SJCRH30 (cell line): ENCODE data around the gene RPP25L. TPM values are rescaled to one million over a fixed set of nuclear protein-coding genes. Genes with fewer than 3 reads are reported as not detected.
"Not testable (repeated sequence)": the region's sequence is repeated elsewhere in the genome, so short reads cannot be mapped to it uniquely, and the experiment has no call there.

Experiments used
- DNase-seq, 2 experiments: peaks; one replicate each; pipeline ENCODE4 v3.0.0-alpha.2; 2015 to 2020
- H3K27ac ChIP-seq: fragments of 250-450 bp; sonication (Bioruptor Pico); 2 replicates; pipeline ENCODE4 v1.5.1; 2020; ENCODE audit warnings: mild to moderate bottlenecking, moderate library complexity
- H3K27me3 ChIP-seq: fragments of 250-450 bp; sonication (Bioruptor Pico); 2 replicates; pipeline ENCODE4 v1.5.1; 2020; ENCODE audit warnings: mild to moderate bottlenecking, moderate library complexity
- H3K36me3 ChIP-seq: fragments of 250-450 bp; sonication (Bioruptor Pico); 2 replicates; pipeline ENCODE4 v1.5.1; 2020; ENCODE audit warnings: mild to moderate bottlenecking, moderate library complexity
- H3K4me1 ChIP-seq: fragments of 250-450 bp; sonication (Bioruptor Pico); 2 replicates; pipeline ENCODE4 v1.5.1; 2020; ENCODE audit warnings: mild to moderate bottlenecking, moderate library complexity
- H3K4me3 ChIP-seq: fragments of 250-450 bp; sonication (Bioruptor Pico); 2 replicates; pipeline ENCODE4 v1.5.1; 2020; ENCODE audit warnings: mild to moderate bottlenecking, moderate library complexity
- H3K9me3 ChIP-seq: fragments of 250-450 bp; sonication (Bioruptor Pico); replicated peaks from 2 replicates; pipeline ENCODE4 v1.5.1; 2020; ENCODE audit warnings: mild to moderate bottlenecking, moderate library complexity
- total RNA-seq: library from RNA; depleted of rRNA; stranded (reverse); fragments of >200 nt; shearing (Covaris generic); gene quantifications from 2 replicates; pipeline ENCODE4 v1.2.3, GENCODE V29; 2014

RPP25L gene
- total RNA-seq, 1 experiment from 2014 or later = 13.0 TPM

- Histone ChIP-seq H3K27ac (no peak overlapping the region), H3K36me3 (no peaks in the 10 kb centered on the region; the same call in 1 of the 2 replicates), H3K4me3 (no peak overlapping the region; the same call in 1 of the 2 replicates), H3K27me3 (no peaks in the 10 kb centered on the region), H3K9me3 (no peaks in the 10 kb centered on the region), H3K4me1 (peaks cover 4% of the 10 kb centered on the region)
- DNase-seq = no peak
These were observed 35.8 kb upstream of the RPP25L start for GRCh38 chr9:34647651-34648050.

DNA sequence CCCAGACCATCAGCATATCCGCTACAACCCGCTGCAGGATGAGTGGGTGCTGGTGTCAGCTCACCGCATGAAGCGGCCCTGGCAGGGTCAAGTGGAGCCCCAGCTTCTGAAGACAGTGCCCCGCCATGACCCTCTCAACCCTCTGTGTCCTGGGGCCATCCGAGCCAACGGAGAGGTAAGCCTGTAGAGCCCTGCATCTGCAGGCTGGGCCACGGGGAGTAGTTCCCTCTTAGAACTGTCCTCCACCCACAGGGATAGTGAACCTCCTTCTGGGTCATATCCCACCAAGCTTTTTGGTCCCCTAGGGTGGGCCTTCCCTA lies 35.1 kb upstream of the RPP25L start:
- Histone ChIP-seq H3K36me3 (no peaks in the 10 kb centered on the region; the same call in 1 of the 2 replicates), H3K27ac (peak overlapping the region; percentile 53), H3K27me3 (no peaks in the 10 kb centered on the region), H3K4me1 (peaks cover 4% of the 10 kb centered on the region), H3K9me3 (no peaks in the 10 kb centered on the region), H3K4me3 (peak overlapping the region; percentile 75)
- no peak for DNase-seq

GRCh38 chr9:34646211-34647083 lies 34.5 kb upstream of the RPP25L start, which contains the start of gene GALT:
TSS of gene GALT (plus strand) at chr9:34646675. CDS start at chr9:34646705, 30 bp downstream.
- peak within 1 kb of the TSS; percentile 53 for H3K27ac ChIP-seq
- peak within 1 kb of the TSS; percentile 75 for H3K4me3 ChIP-seq
- no peaks in the 10 kb centered on the region for H3K9me3 ChIP-seq
- DNase-seq = peak; percentile 95
- H3K4me1 ChIP-seq = peaks cover 4% of the 10 kb centered on the region
- no peaks in the 10 kb centered on the region for H3K27me3 ChIP-seq
- H3K36me3 ChIP-seq = no peaks in the 10 kb centered on the region; the same call in 1 of the 2 replicates

- Histone ChIP-seq H3K4me3 (no peak overlapping the region), H3K27ac (no peak overlapping the region), H3K36me3 (no peaks in the 10 kb centered on the region; the same call in 1 of the 2 replicates), H3K4me1 (peaks cover 4% of the 10 kb centered on the region), H3K27me3 (no peaks in the 10 kb centered on the region), H3K9me3 (no peaks in the 10 kb centered on the region)
- no peak for DNase-seq
These were observed 32.9 kb upstream of the RPP25L start for GRCh38 chr9:34644766-34645314.

GRCh38 chr9:34642679-34643078 lies 30.8 kb upstream of the RPP25L start:
- H3K36me3 ChIP-seq = no peaks in the 10 kb centered on the region
- no peak for DNase-seq
- no peak overlapping the region for H3K27ac ChIP-seq
- peaks cover 4% of the 10 kb centered on the region for H3K4me1 ChIP-seq
- no peak overlapping the region for H3K4me3 ChIP-seq
- no peaks in the 10 kb centered on the region for H3K9me3 ChIP-seq
- no peaks in the 10 kb centered on the region for H3K27me3 ChIP-seq

- H3K36me3 ChIP-seq, H3K9me3 ChIP-seq, H3K27me3 ChIP-seq, H3K27ac ChIP-seq, H3K4me3 ChIP-seq, H3K4me1 ChIP-seq, DNase-seq: not testable (repeated sequence)
These were observed 27.4 kb upstream of the RPP25L start for GRCh38 chr9:34639322-34639721.

DNA sequence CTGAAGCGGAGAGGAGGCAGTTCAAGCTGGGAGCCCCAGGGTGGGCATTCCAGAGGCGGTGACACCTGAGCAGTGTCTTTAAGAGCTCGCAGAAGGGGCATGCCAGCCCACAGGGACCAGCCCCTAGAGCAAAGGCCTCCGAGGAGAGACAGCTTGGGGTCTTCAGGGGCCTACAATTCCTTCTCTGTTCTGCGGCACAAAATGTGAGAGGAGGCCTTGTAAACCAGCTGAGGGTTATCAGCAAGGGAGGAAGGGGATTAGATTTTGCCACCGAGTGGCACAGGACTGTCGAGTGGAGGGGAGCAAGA lies 26.2 kb upstream of the RPP25L start:
- H3K36me3 ChIP-seq = peaks cover 4% of the 10 kb centered on the region; the same call in 1 of the 2 replicates
- no peaks in the 10 kb centered on the region for H3K9me3 ChIP-seq
- H3K27me3 ChIP-seq = no peaks in the 10 kb centered on the region
- no peaks in the 10 kb centered on the region for H3K4me1 ChIP-seq
- DNase-seq = no peak
- no peak overlapping the region; the same call in 1 of the 2 replicates for H3K27ac ChIP-seq
- peak overlapping the region; percentile 79 for H3K4me3 ChIP-seq

DNA sequence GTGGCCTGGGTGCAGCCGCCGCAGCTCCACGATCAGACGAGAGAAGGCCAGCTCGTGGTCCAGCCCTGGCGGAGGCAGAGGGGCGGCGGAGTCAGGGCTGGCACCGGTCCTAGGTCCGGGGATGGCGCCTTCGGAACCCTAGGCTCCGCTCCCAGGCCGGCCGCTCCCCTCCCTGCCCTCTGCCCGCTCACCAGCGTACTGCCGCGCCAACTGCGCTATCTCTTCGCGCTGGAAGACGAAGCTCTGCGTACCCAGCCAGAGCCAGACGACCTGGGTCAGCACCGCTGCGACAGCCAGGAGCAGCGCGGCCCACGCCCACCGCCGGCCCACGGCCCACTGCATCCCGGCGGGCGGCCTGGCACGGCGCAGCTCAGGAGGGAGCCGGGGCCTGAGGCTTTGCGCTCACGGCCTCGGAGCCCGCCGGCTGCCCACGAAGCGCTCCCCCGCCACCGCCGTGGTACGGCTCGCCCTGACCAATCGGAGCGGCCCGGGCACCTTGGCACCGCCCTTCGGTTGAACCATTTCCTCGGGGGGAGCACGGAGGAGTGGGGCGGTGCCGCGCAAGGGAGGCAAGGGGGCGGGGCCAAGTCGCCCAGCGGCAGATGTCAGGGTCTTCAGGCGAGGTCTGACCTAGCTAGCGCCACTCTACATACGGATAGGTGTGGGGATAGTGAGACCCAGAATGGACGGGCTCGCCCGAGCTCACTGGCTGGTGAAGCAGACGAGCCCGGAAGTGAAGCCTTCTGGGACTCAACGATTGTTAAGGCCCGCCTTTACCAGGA lies 25.6 kb upstream of the RPP25L start, which contains the start of gene SIGMAR1:
SIGMAR1 (minus strand) TSS at position 432 of the 782 bp plus-strand sequence; CDS start at position 342, 90 bp downstream.
- H3K9me3 ChIP-seq = no peaks in the 10 kb centered on the region
- peak; percentile 92 to 93 for DNase-seq

GRCh38 chr9:34636791-34637355 lies 25.0 kb upstream of the RPP25L start:
- Histone ChIP-seq H3K36me3 (peaks cover 4% of the 10 kb centered on the region; the same call in 1 of the 2 replicates), H3K27me3 (no peaks in the 10 kb centered on the region), H3K4me1 (no peaks in the 10 kb centered on the region), H3K27ac (peak overlapping the region; percentile 69), H3K9me3 (no peaks in the 10 kb centered on the region), H3K4me3 (peak overlapping the region; percentile 79)
- peak; percentile 31 to 59 for DNase-seq

More for the DNA sequence above, 25.6 kb upstream of the RPP25L start, which contains the start of gene SIGMAR1:
- Histone ChIP-seq H3K4me3 (peak within 1 kb of the TSS; percentile 79), H3K4me1 (no peaks in the 10 kb centered on the region), H3K27ac (peak within 1 kb of the TSS; percentile 69), H3K27me3 (no peaks in the 10 kb centered on the region), H3K36me3 (peaks cover 4% of the 10 kb centered on the region; the same call in 1 of the 2 replicates)

DNA sequence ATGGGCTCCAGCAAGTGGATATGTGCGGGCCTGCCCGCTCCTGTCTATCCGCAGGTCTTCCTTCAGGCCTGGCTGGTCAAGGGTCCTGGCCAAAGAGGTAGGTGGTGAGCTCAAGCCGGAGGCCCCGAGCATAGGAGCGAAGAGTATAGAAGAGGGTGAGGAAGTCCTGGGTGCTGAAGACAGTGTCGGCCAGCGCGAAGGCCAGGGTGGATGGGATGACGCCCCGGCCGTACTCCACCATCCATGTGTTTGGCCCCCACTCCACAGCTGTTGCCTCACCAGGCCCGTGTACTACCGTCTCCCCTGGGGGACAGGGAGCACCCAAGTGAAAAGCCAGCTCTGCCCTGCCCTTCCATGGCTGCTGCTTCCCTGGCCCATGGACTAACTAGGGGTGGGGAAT lies 23.7 kb upstream of the RPP25L start:
- no peaks in the 10 kb centered on the region for H3K9me3 ChIP-seq
- H3K36me3 ChIP-seq = peaks cover 4% of the 10 kb centered on the region; the same call in 1 of the 2 replicates
- H3K4me3 ChIP-seq = no peak overlapping the region
- H3K27ac ChIP-seq = no peak overlapping the region
- DNase-seq = no peak
- peaks cover under 1% of the 10 kb centered on the region for H3K27me3 ChIP-seq
- H3K4me1 ChIP-seq = no peaks in the 10 kb centered on the region

DNA sequence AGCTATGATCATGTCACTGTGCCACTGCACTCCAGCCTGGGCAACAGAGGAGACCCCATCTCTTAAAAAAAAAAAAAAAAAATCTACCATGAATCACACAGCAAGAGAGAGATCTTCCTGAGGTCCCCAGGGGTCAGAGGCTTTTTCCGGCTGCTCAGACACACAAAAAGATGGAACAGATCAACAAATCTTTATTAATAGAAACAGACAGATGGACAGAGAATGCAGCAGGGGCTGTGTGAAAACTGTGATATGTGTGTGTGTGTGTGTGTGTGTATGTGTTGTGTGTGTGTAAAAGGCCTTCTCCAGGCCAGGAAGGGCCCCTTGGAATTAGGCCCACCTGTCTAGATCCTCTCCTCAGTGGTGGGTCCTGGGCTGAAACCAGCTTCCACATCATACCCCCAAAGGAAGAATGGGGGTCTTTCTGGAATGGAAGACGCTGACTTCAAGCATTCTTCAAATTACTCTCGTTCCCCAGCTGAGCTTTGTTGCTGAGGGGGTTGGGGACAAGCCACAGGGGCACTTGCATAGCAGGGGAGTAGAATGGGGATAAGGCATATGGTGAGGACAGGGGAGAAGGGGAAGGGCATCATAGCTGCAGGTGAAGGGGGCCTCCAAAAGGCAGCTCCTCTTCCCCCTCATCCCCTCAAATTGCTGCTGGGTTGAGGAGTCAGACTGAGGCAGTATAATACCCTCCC lies 22.8 kb upstream of the RPP25L start:
- no peaks in the 10 kb centered on the region for H3K9me3 ChIP-seq
- H3K4me3 ChIP-seq = no peak overlapping the region
- peaks cover 9% of the 10 kb centered on the region for H3K27me3 ChIP-seq
- DNase-seq = no peak
- H3K27ac ChIP-seq = no peak overlapping the region
- H3K36me3 ChIP-seq = peaks cover 4% of the 10 kb centered on the region; the same call in 1 of the 2 replicates
- no peaks in the 10 kb centered on the region for H3K4me1 ChIP-seq

GRCh38 chr9:34633851-34634550 lies 22.1 kb upstream of the RPP25L start:
- Histone ChIP-seq H3K9me3 (no peaks in the 10 kb centered on the region), H3K4me1 (no peaks in the 10 kb centered on the region), H3K4me3 (no peak overlapping the region), H3K36me3 (peaks cover 4% of the 10 kb centered on the region; the same call in 1 of the 2 replicates), H3K27ac (no peak overlapping the region), H3K27me3 (peaks cover 14% of the 10 kb centered on the region)
- DNase-seq = peak; percentile 58 to 78

- H3K27ac ChIP-seq = no peak overlapping the region
- no peaks in the 10 kb centered on the region for H3K9me3 ChIP-seq
- no peaks in the 10 kb centered on the region for H3K4me1 ChIP-seq
- no peak overlapping the region for H3K4me3 ChIP-seq
- no peak for DNase-seq
- H3K36me3 ChIP-seq = peaks cover 4% of the 10 kb centered on the region; the same call in 1 of the 2 replicates
- H3K27me3 ChIP-seq = peaks cover 19% of the 10 kb centered on the region
These were observed 21.3 kb upstream of the RPP25L start for GRCh38 chr9:34633166-34633565.
